Measurements from ENCODE around the gene ADM5.

GRCh38 chr19:49658139-49658517 is 31.3 kb upstream of the ADM5 start:
- TF ChIP-seq ZNF274 (IDR thresholded peaks at IDR 0.05; ENCODE audit: low read depth, low read length) (no peak), YY1 (IDR thresholded peaks at IDR 0.05; ENCODE audit: insufficient read depth, insufficient read length) (no peak), SUZ12 (IDR thresholded peaks at IDR 0.05; ENCODE audit: extremely low read depth, insufficient read depth, insufficient read length) (no peak)
